Transverse colon (tissue), 3 donors: ENCODE data around the gene FAF2.

ENCODE experiments used
- EP300 ChIP-seq: sonication (generic); formaldehyde crosslinking; IDR thresholded peaks from one replicate; pipeline ENCODE4 v1.6.1; 2017; ENCODE audit warnings: antibody characterized with exemption, low read depth
- POLR2A ChIP-seq: fragments of 450-650 bp; IDR thresholded peaks from one replicate; pipeline ENCODE4 v1.6.1; 2016; ENCODE audit warnings: antibody characterized with exemption, mild to moderate bottlenecking, moderate library complexity
- TF ChIP-seq, protein P1 (sequence below), 5 experiments: fragments of 200-600 bp in 3 of 5; fragments of 450-650 bp in 2 of 5; sonication (generic) in 3 of 5; IDR thresholded peaks; 1 replicate in 2 of 5; 2 replicates in 3 of 5; pipeline ENCODE4 v1.5.1; 2016 to 2017; ENCODE audit warnings: antibody characterized with exemption in 5 of 5, inconsistent platforms in 3 of 5, mild to moderate bottlenecking in 2 of 5, moderate library complexity in 1 of 5

DNA sequence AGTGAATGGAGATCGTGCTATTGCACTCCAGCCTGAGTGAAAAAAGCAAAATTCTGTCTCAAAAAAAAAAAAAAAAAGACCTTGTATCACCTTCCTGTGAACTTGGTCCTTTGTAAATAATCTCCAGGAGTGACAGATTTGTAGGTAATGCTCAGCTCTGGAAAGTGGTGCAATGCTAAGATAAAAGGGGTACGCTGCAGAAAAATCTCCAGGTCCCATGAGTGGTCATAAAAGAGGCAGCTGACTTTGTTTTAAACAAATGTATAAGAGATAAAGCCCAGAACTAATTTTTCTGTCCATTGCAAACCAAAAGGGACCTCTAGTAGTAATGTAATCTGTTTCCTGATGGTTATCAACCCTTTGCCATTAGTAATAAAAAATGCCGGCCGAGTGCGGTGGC, 55.3 kb downstream of the FAF2 start:
- TF ChIP-seq, protein P1, sequence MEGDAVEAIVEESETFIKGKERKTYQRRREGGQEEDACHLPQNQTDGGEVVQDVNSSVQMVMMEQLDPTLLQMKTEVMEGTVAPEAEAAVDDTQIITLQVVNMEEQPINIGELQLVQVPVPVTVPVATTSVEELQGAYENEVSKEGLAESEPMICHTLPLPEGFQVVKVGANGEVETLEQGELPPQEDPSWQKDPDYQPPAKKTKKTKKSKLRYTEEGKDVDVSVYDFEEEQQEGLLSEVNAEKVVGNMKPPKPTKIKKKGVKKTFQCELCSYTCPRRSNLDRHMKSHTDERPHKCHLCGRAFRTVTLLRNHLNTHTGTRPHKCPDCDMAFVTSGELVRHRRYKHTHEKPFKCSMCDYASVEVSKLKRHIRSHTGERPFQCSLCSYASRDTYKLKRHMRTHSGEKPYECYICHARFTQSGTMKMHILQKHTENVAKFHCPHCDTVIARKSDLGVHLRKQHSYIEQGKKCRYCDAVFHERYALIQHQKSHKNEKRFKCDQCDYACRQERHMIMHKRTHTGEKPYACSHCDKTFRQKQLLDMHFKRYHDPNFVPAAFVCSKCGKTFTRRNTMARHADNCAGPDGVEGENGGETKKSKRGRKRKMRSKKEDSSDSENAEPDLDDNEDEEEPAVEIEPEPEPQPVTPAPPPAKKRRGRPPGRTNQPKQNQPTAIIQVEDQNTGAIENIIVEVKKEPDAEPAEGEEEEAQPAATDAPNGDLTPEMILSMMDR (IDR thresholded peaks at IDR 0.05): no peak
- TF ChIP-seq EP300 (no peak), POLR2A (no peak)
